GM23338 (cell line): Measurements from ENCODE around the gene BBX. TPM values are rescaled to one million over a fixed set of nuclear protein-coding genes. Genes with fewer than 3 reads are reported as not detected.

Experiments
- ATAC-seq: fragments of 200-7000 bp; cut with Tn5 transposase; 3 replicates; pipeline ENCODE4 v1.9.1; 2020
- DNase-seq: peaks from one replicate; pipeline ENCODE4 v3.0.0-alpha.2; 2015; ENCODE audit warnings: low spot score
- H2AFZ ChIP-seq: fragments of 200-600 bp; sonication (generic); 2 replicates; pipeline ENCODE4 v1.8.0; 2016; ENCODE audit warnings: antibody characterized with exemption, mild to moderate bottlenecking, moderate library complexity
- H3F3A ChIP-seq: fragments of 200-600 bp; sonication (generic); replicated peaks from 2 replicates; pipeline ENCODE4 v1.8.0; 2017; ENCODE audit warnings: antibody characterized with exemption, mixed run types, low read depth
- H3K27ac ChIP-seq: fragments of 200-600 bp; sonication (generic); 2 replicates; pipeline ENCODE4 v1.6.1; 2016; ENCODE audit warnings: low read depth
- H3K27me3 ChIP-seq: fragments of 200-600 bp; sonication (generic); 2 replicates; pipeline ENCODE4 v1.8.0; 2016; ENCODE audit warnings: mild to moderate bottlenecking, mixed run types, moderate library complexity; ENCODE audit not compliant: insufficient read depth
- H3K36me3 ChIP-seq: fragments of 200-600 bp; sonication (generic); 2 replicates; pipeline ENCODE4 v1.8.0; 2016; ENCODE audit warnings: mild to moderate bottlenecking; ENCODE audit not compliant: insufficient read depth
- H3K4me1 ChIP-seq: fragments of 200-600 bp; sonication (generic); 2 replicates; pipeline ENCODE4 v1.8.0; 2016; ENCODE audit warnings: mild to moderate bottlenecking, moderate library complexity; ENCODE audit not compliant: insufficient read depth
- H3K4me2 ChIP-seq: fragments of 200-600 bp; sonication (generic); 2 replicates; pipeline ENCODE4 v1.7.1; 2017; ENCODE audit warnings: mixed run types
- H3K4me3 ChIP-seq: fragments of 200-600 bp; sonication (generic); 2 replicates; pipeline ENCODE4 v1.6.1; 2016; ENCODE audit warnings: mixed run types
- H3K79me2 ChIP-seq: fragments of 200-600 bp; sonication (generic); replicated peaks from 2 replicates; pipeline ENCODE4 v1.8.0; 2017; ENCODE audit warnings: mild to moderate bottlenecking; ENCODE audit not compliant: insufficient read depth
- H3K9me2 ChIP-seq: fragments of 200-600 bp; sonication (generic); 2 replicates; pipeline ENCODE4 v1.8.0; 2017; ENCODE audit not compliant: insufficient read depth
- H4K20me1 ChIP-seq: fragments of 200-600 bp; sonication (generic); replicated peaks from 2 replicates; pipeline ENCODE4 v1.8.0; 2017; ENCODE audit warnings: mild to moderate bottlenecking; ENCODE audit not compliant: insufficient read depth
- H3K27ac Mint-ChIP-seq: 2 replicates; pipeline ENCODE4 v1.8.0; 2020; ENCODE audit warnings: inconsistent platforms, mild to moderate bottlenecking, moderate library complexity, mixed read lengths
- H3K27me3 Mint-ChIP-seq: 3 replicates; pipeline ENCODE4 v1.8.0; 2022; ENCODE audit warnings: low read depth, mild to moderate bottlenecking, moderate library complexity, mixed read lengths, inconsistent platforms; ENCODE audit not compliant: insufficient read depth, poor library complexity
- H3K36me3 Mint-ChIP-seq: 3 replicates; pipeline ENCODE4 v1.8.0; 2021; ENCODE audit warnings: low read depth, mild to moderate bottlenecking, inconsistent platforms, moderate library complexity, mixed read lengths
- H3K4me1 Mint-ChIP-seq: 3 replicates; pipeline ENCODE4 v1.8.0; 2020; ENCODE audit warnings: mild to moderate bottlenecking, inconsistent platforms, mixed read lengths
- H3K4me3 Mint-ChIP-seq: 3 replicates; pipeline ENCODE4 v1.8.0; 2021; ENCODE audit warnings: moderate library complexity, mild to moderate bottlenecking, inconsistent platforms, mixed read lengths
- H3K9me3 Mint-ChIP-seq: 3 replicates; pipeline ENCODE4 v1.8.0; 2020; ENCODE audit warnings: moderate library complexity, mild to moderate bottlenecking, inconsistent platforms, mixed read lengths
- JUNB ChIP-seq: IDR thresholded peaks from one replicate; pipeline ENCODE4 v1.6.1; 2016; ENCODE audit warnings: antibody characterized with exemption; ENCODE audit not compliant: unreplicated experiment
- NANOG ChIP-seq: IDR thresholded peaks from 2 replicates; pipeline ENCODE4 v1.6.1; 2016; ENCODE audit warnings: antibody characterized with exemption, borderline replicate concordance
- STAT1 ChIP-seq: IDR thresholded peaks from one replicate; pipeline ENCODE4 v1.6.1; 2016; ENCODE audit warnings: antibody characterized with exemption; ENCODE audit not compliant: unreplicated experiment
- ZNF331 ChIP-seq: fragments of 250-450 bp; sonication (Bioruptor Pico); IDR thresholded peaks from 2 replicates; pipeline ENCODE4 v1.5.0; 2020; ENCODE audit warnings: low read depth, mild to moderate bottlenecking, moderate library complexity
- polyA plus RNA-seq: library from polyadenylated mRNA; unstranded; fragments of >200 nt; fragmentation: Nextera tagmentation; extraction: Ambion mirVana; gene quantifications from 2 replicates; pipeline ENCODE4 v1.2.1, GENCODE V29; 2016
- total RNA-seq: library from RNA; depleted of rRNA; stranded (reverse); fragments of >200 nt; shearing (Covaris generic); gene quantifications from 2 replicates; pipeline ENCODE4 v1.2.3, GENCODE V29; 2014
- TF ChIP-seq, protein P1 (sequence below): IDR thresholded peaks from 2 replicates; pipeline ENCODE4 v1.6.1; 2016; ENCODE audit warnings: antibody characterized with exemption
- TF ChIP-seq, protein P2 (sequence below): fragments of 250-450 bp; sonication (Bioruptor Pico); IDR thresholded peaks from 2 replicates; pipeline ENCODE4 v1.5.0; 2020; ENCODE audit warnings: mild to moderate bottlenecking, moderate library complexity

The BBX gene
- total and polyA plus RNA-seq, 2 experiments from 2014 or later: 35.2 to 44.1 TPM

DNA sequence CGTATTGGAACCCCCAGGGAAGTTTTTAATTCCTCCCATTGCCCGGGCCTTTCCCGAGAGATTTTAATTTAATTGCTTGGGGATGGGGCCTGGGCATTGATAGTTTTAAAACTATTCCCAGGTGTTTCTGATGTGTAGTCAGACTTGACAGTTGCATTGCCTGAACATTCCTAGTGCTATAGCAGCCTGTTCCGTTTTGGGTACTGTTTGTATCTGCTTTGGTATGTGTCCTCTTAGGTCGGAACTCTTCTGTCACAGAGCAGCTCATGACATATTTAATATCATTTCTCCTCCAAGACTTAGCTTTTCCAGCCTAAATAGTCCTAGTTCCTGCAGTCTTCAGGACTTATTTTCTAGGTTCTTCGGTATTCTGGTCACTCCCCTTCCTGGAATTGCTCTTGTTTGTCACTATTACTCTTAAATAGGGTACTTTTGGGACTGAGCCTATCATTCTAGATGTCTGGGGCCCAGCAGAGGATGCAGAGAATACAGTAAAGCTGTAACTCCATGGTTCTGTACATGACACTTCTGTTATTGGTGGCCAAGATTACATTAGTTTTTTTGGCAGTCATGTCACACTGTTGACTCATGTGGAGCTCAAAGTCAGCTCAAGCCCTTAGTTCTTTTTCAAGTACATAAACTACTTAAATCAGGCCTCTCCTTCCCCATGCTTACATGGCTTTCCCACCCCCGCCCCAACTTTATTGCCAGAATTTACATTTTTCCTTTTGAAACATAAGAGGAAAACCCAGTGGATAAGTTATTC, 81.5 kb downstream of the BBX start:
- Mint-ChIP-seq H3K27me3 (no peaks in the 10 kb centered on the region), H3K36me3 (peaks cover 21% of the 10 kb centered on the region), H3K27ac (peak overlapping the region; percentile 88), H3K4me3 (no peak overlapping the region), H3K9me3 (peaks cover 6% of the 10 kb centered on the region; the same call in 2 of the 3 replicates), H3K4me1 (peaks cover 33% of the 10 kb centered on the region)
- peaks cover 23% of the 10 kb centered on the region for H3K4me1 ChIP-seq
- no peak overlapping the region for H3K4me2 ChIP-seq
- H3K79me2 ChIP-seq: peaks cover 54% of the 10 kb centered on the region
- H3K27ac ChIP-seq: no peak overlapping the region
- no peak overlapping the region for H2AFZ ChIP-seq
- no peaks in the 10 kb centered on the region for H3K9me2 ChIP-seq
- no peak for TF ChIP-seq NANOG
- TF ChIP-seq, protein P1, sequence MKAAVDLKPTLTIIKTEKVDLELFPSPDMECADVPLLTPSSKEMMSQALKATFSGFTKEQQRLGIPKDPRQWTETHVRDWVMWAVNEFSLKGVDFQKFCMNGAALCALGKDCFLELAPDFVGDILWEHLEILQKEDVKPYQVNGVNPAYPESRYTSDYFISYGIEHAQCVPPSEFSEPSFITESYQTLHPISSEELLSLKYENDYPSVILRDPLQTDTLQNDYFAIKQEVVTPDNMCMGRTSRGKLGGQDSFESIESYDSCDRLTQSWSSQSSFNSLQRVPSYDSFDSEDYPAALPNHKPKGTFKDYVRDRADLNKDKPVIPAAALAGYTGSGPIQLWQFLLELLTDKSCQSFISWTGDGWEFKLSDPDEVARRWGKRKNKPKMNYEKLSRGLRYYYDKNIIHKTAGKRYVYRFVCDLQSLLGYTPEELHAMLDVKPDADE: no peak
- TF ChIP-seq ZNF331 (CRISPR knock-in tag): no peak
- TF ChIP-seq JUNB: no peak
- ATAC-seq (no peak), DNase-seq (no peak)
- H3K4me3 ChIP-seq: no peak overlapping the region
- H4K20me1 ChIP-seq: no peaks in the 10 kb centered on the region
- H3F3A ChIP-seq: no peaks in the 10 kb centered on the region
- H3K27me3 ChIP-seq: no peaks in the 10 kb centered on the region
- H3K36me3 ChIP-seq: no peaks in the 10 kb centered on the region

DNA sequence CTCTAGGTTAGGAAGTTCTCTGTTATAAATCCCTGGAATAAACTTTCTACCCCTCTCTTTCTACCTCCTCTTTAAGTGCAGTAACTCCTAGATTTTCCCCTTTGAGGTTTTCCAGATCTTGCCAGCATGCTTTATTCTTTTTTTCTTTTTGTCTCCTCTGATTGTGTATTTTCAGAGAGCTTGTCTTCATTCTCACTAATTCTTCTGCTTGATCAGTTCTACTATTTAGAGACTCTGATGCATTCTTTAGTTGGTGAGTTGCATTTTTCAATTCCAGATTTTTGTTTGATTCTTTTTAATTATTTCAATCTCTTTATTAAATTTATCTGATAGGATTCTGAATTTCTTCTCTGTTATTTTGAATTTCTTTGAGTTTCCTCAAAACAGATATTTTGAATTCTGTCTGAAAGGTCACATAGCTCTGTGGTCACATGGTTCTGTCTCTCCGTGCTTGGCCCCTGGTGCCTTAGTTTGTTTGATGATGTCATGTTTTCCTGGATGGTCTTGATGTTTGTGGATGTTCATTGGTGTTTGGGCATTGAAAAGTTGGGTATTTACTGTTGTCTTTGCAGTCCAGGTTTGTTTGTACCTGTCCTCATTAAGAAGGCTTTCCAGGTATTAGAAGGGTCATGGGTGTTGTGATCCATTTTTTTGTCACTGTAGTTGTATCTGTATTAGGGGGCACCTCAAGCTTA, 89.2 kb downstream of the BBX start:
- Histone ChIP-seq H3K27me3 (no peaks in the 10 kb centered on the region), H2AFZ (no peak overlapping the region), H3K4me2 (no peak overlapping the region), H3K4me1 (peaks cover 4% of the 10 kb centered on the region; the same call in 1 of the 2 replicates), H3K4me3 (no peak overlapping the region), H4K20me1 (no peaks in the 10 kb centered on the region), H3K9me2 (no peaks in the 10 kb centered on the region), H3F3A (no peaks in the 10 kb centered on the region), H3K36me3 (no peaks in the 10 kb centered on the region), H3K79me2 (peaks cover 69% of the 10 kb centered on the region), H3K27ac (no peak overlapping the region)
- H3K4me3 Mint-ChIP-seq: no peak overlapping the region
- ATAC-seq (no peak), DNase-seq (no peak)
- peak overlapping the region; percentile 74 for H3K27ac Mint-ChIP-seq
- no peaks in the 10 kb centered on the region for H3K27me3 Mint-ChIP-seq
- H3K9me3 Mint-ChIP-seq: no peaks in the 10 kb centered on the region; the same call in 2 of the 3 replicates
- peaks cover 17% of the 10 kb centered on the region for H3K4me1 Mint-ChIP-seq
- TF ChIP-seq NANOG (no peak), STAT1 (no peak)
- TF ChIP-seq, protein P2, sequence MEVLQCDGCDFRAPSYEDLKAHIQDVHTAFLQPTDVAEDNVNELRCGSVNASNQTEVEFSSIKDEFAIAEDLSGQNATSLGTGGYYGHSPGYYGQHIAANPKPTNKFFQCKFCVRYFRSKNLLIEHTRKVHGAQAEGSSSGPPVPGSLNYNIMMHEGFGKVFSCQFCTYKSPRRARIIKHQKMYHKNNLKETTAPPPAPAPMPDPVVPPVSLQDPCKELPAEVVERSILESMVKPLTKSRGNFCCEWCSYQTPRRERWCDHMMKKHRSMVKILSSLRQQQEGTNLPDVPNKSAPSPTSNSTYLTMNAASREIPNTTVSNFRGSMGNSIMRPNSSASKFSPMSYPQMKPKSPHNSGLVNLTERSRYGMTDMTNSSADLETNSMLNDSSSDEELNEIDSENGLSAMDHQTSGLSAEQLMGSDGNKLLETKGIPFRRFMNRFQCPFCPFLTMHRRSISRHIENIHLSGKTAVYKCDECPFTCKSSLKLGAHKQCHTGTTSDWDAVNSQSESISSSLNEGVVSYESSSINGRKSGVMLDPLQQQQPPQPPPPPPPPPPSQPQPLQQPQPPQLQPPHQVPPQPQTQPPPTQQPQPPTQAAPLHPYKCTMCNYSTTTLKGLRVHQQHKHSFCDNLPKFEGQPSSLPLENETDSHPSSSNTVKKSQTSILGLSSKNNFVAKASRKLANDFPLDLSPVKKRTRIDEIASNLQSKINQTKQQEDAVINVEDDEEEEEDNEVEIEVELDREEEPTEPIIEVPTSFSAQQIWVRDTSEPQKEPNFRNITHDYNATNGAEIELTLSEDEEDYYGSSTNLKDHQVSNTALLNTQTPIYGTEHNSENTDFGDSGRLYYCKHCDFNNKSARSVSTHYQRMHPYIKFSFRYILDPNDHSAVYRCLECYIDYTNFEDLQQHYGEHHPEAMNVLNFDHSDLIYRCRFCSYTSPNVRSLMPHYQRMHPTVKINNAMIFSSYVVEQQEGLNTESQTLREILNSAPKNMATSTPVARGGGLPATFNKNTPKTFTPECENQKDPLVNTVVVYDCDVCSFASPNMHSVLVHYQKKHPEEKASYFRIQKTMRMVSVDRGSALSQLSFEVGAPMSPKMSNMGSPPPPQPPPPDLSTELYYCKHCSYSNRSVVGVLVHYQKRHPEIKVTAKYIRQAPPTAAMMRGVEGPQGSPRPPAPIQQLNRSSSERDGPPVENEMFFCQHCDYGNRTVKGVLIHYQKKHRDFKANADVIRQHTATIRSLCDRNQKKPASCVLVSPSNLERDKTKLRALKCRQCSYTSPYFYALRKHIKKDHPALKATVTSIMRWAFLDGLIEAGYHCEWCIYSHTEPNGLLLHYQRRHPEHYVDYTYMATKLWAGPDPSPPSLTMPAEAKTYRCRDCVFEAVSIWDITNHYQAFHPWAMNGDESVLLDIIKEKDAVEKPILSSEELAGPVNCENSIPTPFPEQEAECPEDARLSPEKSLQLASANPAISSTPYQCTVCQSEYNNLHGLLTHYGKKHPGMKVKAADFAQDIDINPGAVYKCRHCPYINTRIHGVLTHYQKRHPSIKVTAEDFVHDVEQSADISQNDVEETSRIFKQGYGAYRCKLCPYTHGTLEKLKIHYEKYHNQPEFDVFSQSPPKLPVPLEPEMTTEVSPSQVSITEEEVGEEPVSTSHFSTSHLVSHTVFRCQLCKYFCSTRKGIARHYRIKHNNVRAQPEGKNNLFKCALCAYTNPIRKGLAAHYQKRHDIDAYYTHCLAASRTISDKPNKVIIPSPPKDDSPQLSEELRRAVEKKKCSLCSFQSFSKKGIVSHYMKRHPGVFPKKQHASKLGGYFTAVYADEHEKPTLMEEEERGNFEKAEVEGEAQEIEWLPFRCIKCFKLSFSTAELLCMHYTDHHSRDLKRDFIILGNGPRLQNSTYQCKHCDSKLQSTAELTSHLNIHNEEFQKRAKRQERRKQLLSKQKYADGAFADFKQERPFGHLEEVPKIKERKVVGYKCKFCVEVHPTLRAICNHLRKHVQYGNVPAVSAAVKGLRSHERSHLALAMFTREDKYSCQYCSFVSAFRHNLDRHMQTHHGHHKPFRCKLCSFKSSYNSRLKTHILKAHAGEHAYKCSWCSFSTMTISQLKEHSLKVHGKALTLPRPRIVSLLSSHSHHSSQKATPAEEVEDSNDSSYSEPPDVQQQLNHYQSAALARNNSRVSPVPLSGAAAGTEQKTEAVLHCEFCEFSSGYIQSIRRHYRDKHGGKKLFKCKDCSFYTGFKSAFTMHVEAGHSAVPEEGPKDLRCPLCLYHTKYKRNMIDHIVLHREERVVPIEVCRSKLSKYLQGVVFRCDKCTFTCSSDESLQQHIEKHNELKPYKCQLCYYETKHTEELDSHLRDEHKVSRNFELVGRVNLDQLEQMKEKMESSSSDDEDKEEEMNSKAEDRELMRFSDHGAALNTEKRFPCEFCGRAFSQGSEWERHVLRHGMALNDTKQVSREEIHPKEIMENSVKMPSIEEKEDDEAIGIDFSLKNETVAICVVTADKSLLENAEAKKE (CRISPR knock-in tag): no peak
- peaks cover 14% of the 10 kb centered on the region; the same call in 2 of the 3 replicates for H3K36me3 Mint-ChIP-seq
